HT-29 (cell line): Measurements from ENCODE around the gene RAD51D. TPM values are rescaled to one million over a fixed set of nuclear protein-coding genes. Genes with fewer than 3 reads are reported as not detected.
"Not testable (repeated sequence)": the region's sequence is repeated elsewhere in the genome, so short reads cannot be mapped to it uniquely, and the experiment has no call there.

ENCODE experiments used
- DNase-seq: peaks from one replicate; pipeline ENCODE4 v3.0.0-alpha.2; 2015; ENCODE audit warnings: low spot score
- total RNA-seq: library from RNA; depleted of rRNA; stranded (reverse); fragments of >200 nt; shearing (Covaris generic); gene quantifications from 2 replicates; pipeline ENCODE4 v1.2.3, GENCODE V29; 2014

Gene RAD51D
- total RNA-seq, 1 experiment from 2014 or later = 14.9 TPM

GRCh38 chr17:35068249-35068648 lies 51.4 kb downstream of the RAD51D start:
- DNase-seq = no peak

GRCh38 chr17:35065880-35066279 lies 53.8 kb downstream of the RAD51D start:
- DNase-seq = no peak

- DNase-seq = no peak
Observed at GRCh38 chr17:35064516-35065215, 55.0 kb downstream of the RAD51D start.

- DNase-seq = peak; percentile 98
Observed at GRCh38 chr17:35063514-35064223, 56.0 kb downstream of the RAD51D start, which contains the start of gene RFFL. RFFL (minus strand) TSS chr17:35063707; CDS start chr17:35026553, 37,154 bp downstream.

GRCh38 chr17:35062308-35062707 lies 57.4 kb downstream of the RAD51D start:
- DNase-seq = no peak

- peak; percentile 41 for DNase-seq
Observed at GRCh38 chr17:35057332-35057915, 62.2 kb downstream of the RAD51D start.

- DNase-seq = no peak
Observed at GRCh38 chr17:35056013-35056412, 63.6 kb downstream of the RAD51D start.

GRCh38 chr17:35053204-35053603 lies 66.5 kb downstream of the RAD51D start:
- no peak for DNase-seq

GRCh38 chr17:35052780-35053179 lies 66.9 kb downstream of the RAD51D start:
- no peak for DNase-seq

GRCh38 chr17:35052241-35052610 lies 67.4 kb downstream of the RAD51D start:
- no peak for DNase-seq

- peak; percentile 25 for DNase-seq
Observed at GRCh38 chr17:35051579-35052240, 68.0 kb downstream of the RAD51D start.

GRCh38 chr17:35051183-35051578 lies 68.5 kb downstream of the RAD51D start:
- peak; percentile 29 for DNase-seq

GRCh38 chr17:35050170-35050569 lies 69.5 kb downstream of the RAD51D start:
- no peak for DNase-seq

- no peak for DNase-seq
Observed at GRCh38 chr17:35048685-35049379, 70.8 kb downstream of the RAD51D start.

- peak; percentile 68 for DNase-seq
Observed at GRCh38 chr17:35046740-35047283, 72.8 kb downstream of the RAD51D start.

- DNase-seq = no peak
Observed at GRCh38 chr17:35046245-35046644, 73.4 kb downstream of the RAD51D start.

GRCh38 chr17:35045458-35045979 lies 74.1 kb downstream of the RAD51D start:
- DNase-seq = not testable (repeated sequence)

- no peak for DNase-seq
Observed at GRCh38 chr17:35044181-35044580, 75.5 kb downstream of the RAD51D start.
